H1 (cell line): ENCODE measurements around the gene TNRC6A.

ENCODE experiments used
- CEBPB ChIP-seq: IDR thresholded peaks from 2 replicates; pipeline ENCODE4 v1.6.1; 2012; ENCODE audit warnings: low read depth, low read length
- EZH2 ChIP-seq: fragments of 200-600 bp; sonication (generic); IDR thresholded peaks from 2 replicates; pipeline ENCODE4 v1.7.1; 2012; ENCODE audit warnings: low read depth, mild to moderate bottlenecking, moderate library complexity, low read length, inconsistent platforms; ENCODE audit not compliant: severe bottlenecking
- GABPA ChIP-seq: IDR thresholded peaks from 2 replicates; pipeline ENCODE4 v1.6.1; 2011; ENCODE audit warnings: mild to moderate bottlenecking, low read length, moderate library complexity, borderline replicate concordance; ENCODE audit not compliant: insufficient read depth
- POLR2A ChIP-seq, 2 experiments: IDR thresholded peaks; 1 replicate in 1 of 2; 2 replicates in 1 of 2; pipeline ENCODE4 v1.6.1; 2011; ENCODE audit warnings: low read depth in 2 of 2, low read length in 2 of 2, mild to moderate bottlenecking in 2 of 2; ENCODE audit errors: control extremely low read depth in 1 of 2
- SIX5 ChIP-seq: IDR thresholded peaks from 2 replicates; pipeline ENCODE4 v1.6.1; 2011; ENCODE audit warnings: mild to moderate bottlenecking, low read depth, low read length
- USF2 ChIP-seq: IDR thresholded peaks from 2 replicates; pipeline ENCODE4 v1.6.1; 2011; ENCODE audit warnings: low read length, improper control_type of control experiment
- TF ChIP-seq, protein P1 (sequence below), 3 experiments: IDR thresholded peaks; 1 replicate in 2 of 3; 2 replicates in 1 of 3; pipeline versions ENCODE4 v1.5.1 to v1.6.1; 2011; ENCODE audit warnings: low read length in 3 of 3, mild to moderate bottlenecking in 3 of 3, inconsistent platforms in 2 of 3, low read depth in 1 of 3, moderate library complexity in 1 of 3; ENCODE audit not compliant: insufficient read depth in 1 of 3; ENCODE audit errors: control extremely low read depth in 1 of 3

DNA sequence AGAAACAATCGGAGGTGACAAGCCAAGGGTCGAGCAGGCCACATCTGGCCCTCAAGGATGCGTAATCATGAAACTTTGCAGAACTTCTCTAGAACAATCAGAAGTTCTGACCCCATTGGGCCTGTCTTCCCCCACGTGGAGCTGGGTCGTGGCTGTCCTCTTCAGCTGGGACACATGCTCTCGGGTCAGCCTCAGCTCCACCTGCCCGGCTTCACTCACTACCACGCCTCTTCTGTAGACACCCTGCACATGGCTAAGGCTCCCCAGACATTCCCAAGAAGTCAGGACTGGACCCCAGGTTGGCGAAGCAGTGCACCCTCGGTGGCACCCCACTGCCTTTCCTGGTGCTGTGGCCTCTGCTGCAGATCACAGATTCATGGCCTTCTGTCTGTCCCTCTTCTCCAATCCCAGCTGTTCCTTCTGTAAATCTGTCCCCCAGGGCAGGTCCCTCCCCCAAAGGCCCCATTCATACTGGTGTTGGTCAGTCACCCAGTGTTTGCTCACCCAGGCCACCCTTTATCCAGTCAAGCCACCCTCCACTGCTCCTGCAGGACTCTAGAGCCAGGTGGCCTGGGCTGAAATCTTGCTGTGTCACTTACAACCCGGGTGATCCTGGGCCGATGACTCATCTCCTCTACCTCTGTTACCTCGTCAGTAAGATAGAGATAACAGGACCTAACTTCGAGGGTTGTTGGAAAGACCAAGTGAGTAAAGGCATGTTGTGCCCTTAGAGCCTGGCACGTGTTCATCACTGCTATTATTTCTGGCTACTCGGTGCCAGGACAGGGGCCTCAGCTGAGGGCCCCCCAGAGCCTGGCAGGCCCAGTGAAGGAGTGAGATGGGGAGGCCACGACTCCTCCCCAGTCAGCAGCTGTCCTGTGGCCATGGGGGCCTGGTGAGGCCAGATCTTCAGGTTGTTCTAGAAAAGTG is 114.9 kb downstream of the TNRC6A start:
- TF ChIP-seq POLR2A (IDR thresholded peaks at IDR 0.05; ENCODE audit: control extremely low read depth in 1 of 2, low read depth in 2 of 2, low read length in 2 of 2) = no peak
- TF ChIP-seq, protein P1, sequence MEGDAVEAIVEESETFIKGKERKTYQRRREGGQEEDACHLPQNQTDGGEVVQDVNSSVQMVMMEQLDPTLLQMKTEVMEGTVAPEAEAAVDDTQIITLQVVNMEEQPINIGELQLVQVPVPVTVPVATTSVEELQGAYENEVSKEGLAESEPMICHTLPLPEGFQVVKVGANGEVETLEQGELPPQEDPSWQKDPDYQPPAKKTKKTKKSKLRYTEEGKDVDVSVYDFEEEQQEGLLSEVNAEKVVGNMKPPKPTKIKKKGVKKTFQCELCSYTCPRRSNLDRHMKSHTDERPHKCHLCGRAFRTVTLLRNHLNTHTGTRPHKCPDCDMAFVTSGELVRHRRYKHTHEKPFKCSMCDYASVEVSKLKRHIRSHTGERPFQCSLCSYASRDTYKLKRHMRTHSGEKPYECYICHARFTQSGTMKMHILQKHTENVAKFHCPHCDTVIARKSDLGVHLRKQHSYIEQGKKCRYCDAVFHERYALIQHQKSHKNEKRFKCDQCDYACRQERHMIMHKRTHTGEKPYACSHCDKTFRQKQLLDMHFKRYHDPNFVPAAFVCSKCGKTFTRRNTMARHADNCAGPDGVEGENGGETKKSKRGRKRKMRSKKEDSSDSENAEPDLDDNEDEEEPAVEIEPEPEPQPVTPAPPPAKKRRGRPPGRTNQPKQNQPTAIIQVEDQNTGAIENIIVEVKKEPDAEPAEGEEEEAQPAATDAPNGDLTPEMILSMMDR (IDR thresholded peaks at IDR 0.05; ENCODE audit: control extremely low read depth in 1 of 3, insufficient read depth in 1 of 3, low read depth in 1 of 3, low read length in 3 of 3) = no peak
- no peak for TF ChIP-seq EZH2
- no peak for TF ChIP-seq USF2
- TF ChIP-seq SIX5 = no peak
- TF ChIP-seq GABPA = no peak
- no peak for TF ChIP-seq CEBPB
